Peyer's patch (tissue), 4 donors: Measurements from ENCODE around the gene ILKAP.

ENCODE experiments used
- CTCF ChIP-seq, 6 experiments: fragments of 450-650 bp in 4 of 6; fragments of 200-600 bp in 2 of 6; sonication (generic) in 1 of 6; IDR thresholded peaks; one replicate each; pipeline ENCODE4 v1.5.1; 2017 to 2019; ENCODE audit warnings: antibody characterized with exemption in 6 of 6, mild to moderate bottlenecking in 3 of 6, moderate library complexity in 1 of 6
- POLR2A ChIP-seq, 2 donors: fragments of 450-650 bp; IDR thresholded peaks; one replicate each; pipeline ENCODE4 v1.5.1; 2017; ENCODE audit warnings: antibody characterized with exemption in 2 of 2, mild to moderate bottlenecking in 2 of 2, moderate library complexity in 2 of 2

DNA sequence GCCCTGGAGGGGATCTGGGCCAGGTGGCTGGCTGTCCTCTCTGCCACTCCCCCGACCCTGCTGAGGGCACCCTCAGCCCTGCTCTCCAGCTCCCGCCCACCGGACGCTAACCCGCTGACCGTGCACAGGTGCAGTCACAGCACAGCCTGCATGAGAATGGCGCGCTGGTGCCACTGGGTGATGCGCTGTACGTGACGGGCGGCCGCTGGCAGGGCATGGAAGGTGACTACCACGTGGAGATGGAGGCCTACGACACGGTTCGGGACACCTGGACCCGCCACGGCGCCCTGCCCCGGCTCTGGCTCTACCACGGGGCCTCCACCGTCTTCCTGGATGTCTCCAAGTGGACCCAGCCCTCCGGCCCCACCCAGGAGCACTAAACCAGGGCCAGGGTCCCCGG, 52.8 kb downstream of the ILKAP start:
- TF ChIP-seq CTCF (IDR thresholded peaks at IDR 0.05) (no peak), POLR2A (IDR thresholded peaks at IDR 0.05) (no peak)
